ENCODE measurements around the gene PLEKHF1. TPM values are rescaled to one million over a fixed set of nuclear protein-coding genes. Genes with fewer than 3 reads are reported as not detected.

The PLEKHF1 gene
- total and polyA plus RNA-seq, 2 of the 8 experiments (the other 6 are each of a cell fraction or from before 2014, with no cell fraction given) = 11.1 to 18.4 TPM

DNA sequence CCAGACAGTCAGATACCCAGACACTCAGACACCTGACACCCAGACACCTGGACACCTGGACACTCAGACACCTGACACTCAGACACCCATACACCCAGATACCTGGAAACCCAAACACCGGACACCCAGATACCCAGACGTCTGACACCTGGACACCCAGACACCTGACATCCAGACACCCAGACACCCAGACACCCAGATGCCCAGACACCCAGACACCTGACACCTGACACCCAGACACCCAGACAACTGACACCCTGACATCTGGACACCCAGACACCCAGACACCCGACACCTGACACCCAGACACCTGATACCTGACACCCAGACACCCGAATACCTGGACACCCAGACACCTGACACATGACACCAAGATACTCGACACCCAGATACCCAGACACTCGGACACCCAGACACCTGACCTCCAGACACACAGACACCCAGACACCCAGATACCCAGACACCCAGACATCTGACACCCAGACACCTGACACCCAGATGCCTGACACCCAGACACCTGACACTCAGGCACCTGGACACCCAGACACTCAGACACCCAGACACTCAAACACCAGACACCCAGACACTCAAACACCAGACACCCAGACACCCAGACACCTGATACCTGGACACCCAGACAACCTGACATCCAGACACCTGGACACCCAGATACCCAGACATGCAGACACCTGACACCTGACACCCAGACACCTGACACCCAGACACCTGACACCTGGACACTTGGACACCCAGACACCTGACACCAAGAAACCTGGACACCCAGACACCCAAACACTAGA lies 30.7 kb downstream of the PLEKHF1 start:
- CTCF ChIA-PET (ENCODE audit: partially characterized antibody) = interaction anchor here (0.6 kb wide), 1 partner anchor 76 kb away, joined by 3 read pairs; no protein-coding TSS in a partner anchor
- DNase-seq (ENCODE audit: low read depth in 1 of 2, low spot score in 2 of 2) (no peak), FAIRE-seq (no peak)
- Histone ChIP-seq H2BK15ac (ENCODE audit: low read length) (no peak overlapping the region), H3K4me1 (replicated peaks in 1 of 4; ENCODE audit: control insufficient read depth in 3 of 4, insufficient read depth in 4 of 4, low read length in 3 of 4) (peaks cover 0 to 4% (median 0%) of the 10 kb centered on the region in 4 experiments; a peak in 2 of 7 replicates), H3K4ac (replicated peaks; ENCODE audit: insufficient read length, low read depth, low read length) (no peak overlapping the region), H2AK5ac (ENCODE audit: low read depth, low read length) (no peak overlapping the region), H3K27ac (ENCODE audit: low read depth, low read length) (no peak overlapping the region), H4K91ac (replicated peaks; ENCODE audit: insufficient read length, low read length) (no peak overlapping the region), H4K20me1 (replicated peaks in 1 of 2; ENCODE audit: control insufficient read depth in 1 of 2, insufficient read depth in 2 of 2, low read length in 2 of 2) (peaks cover 0 to 1% of the 10 kb centered on the region in 2 experiments), H3K4me2 (ENCODE audit: insufficient read depth in 1 of 2, low read depth in 2 of 2, low read length in 2 of 2) (no peak overlapping the region), H3K23ac (ENCODE audit: insufficient read length) (no peak overlapping the region), H2AFZ (ENCODE audit: low read length) (no peak overlapping the region), H2BK12ac (ENCODE audit: low read depth, low read length) (no peak overlapping the region), H2BK5ac (ENCODE audit: low read depth, low read length) (no peak overlapping the region), H2BK120ac (replicated peaks; ENCODE audit: low read depth, low read length) (no peak overlapping the region), H3K14ac (ENCODE audit: insufficient read length) (no peak overlapping the region), H3K56ac (replicated peaks; ENCODE audit: insufficient read length, low read depth, low read length) (no peak overlapping the region), H3K36me3 (ENCODE audit: control insufficient read depth in 2 of 4, insufficient read depth in 4 of 4, low read length in 3 of 4) (no peaks in the 10 kb centered on the region), H4K8ac (ENCODE audit: extremely low read depth, insufficient read depth, low read length) (no peak overlapping the region), H3K27me3 (replicated peaks in 1 of 4; ENCODE audit: control insufficient read depth in 3 of 4, extremely low read depth in 1 of 4, insufficient read depth in 3 of 4, low read length in 3 of 4) (no peaks in the 10 kb centered on the region), H4K5ac (ENCODE audit: insufficient read length, low read depth, low read length) (no peak overlapping the region), H3K18ac (ENCODE audit: extremely low read depth, low read length) (no peak overlapping the region), H2BK20ac (ENCODE audit: low read length) (no peak overlapping the region), H3K4me3 (ENCODE audit: extremely low read depth in 1 of 4, insufficient read depth in 2 of 4, low read depth in 3 of 4, low read length in 4 of 4) (no peak overlapping the region), H3K9me3 (ENCODE audit: insufficient read depth in 2 of 2, low read depth in 1 of 2, low read length in 1 of 2) (no peaks in the 10 kb centered on the region), H3K23me2 (ENCODE audit: low read depth, low read length) (peaks cover 2% of the 10 kb centered on the region; the same call in 1 of the 2 replicates), H3K9ac (replicated peaks in 1 of 4; ENCODE audit: extremely low read depth in 1 of 4, low read depth in 3 of 4, low read length in 3 of 4) (no peak overlapping the region), H3K79me2 (ENCODE audit: control insufficient read depth in 1 of 2, insufficient read depth in 2 of 2, low read length in 2 of 2) (no peaks in the 10 kb centered on the region), H3K79me1 (ENCODE audit: low read depth, low read length) (no peaks in the 10 kb centered on the region)
- POLR2A ChIA-PET (ENCODE audit: partially characterized antibody) = no interaction called here
- WGBS, 2 experiments (ENCODE audit: extremely low coverage in 1 of 2, insufficient coverage in 1 of 2, insufficient read length in 1 of 2, insufficient replicate concordance in 2 of 2, low coverage in 1 of 2, low lambda C conversion rate in 2 of 2, missing lambda C conversion rate in 1 of 2) = 89% methylated on average over 6 of the region's 6 CpGs; no CpG with 5 or more reads in 1 of the 2 experiments
- TF ChIP-seq, protein P1, sequence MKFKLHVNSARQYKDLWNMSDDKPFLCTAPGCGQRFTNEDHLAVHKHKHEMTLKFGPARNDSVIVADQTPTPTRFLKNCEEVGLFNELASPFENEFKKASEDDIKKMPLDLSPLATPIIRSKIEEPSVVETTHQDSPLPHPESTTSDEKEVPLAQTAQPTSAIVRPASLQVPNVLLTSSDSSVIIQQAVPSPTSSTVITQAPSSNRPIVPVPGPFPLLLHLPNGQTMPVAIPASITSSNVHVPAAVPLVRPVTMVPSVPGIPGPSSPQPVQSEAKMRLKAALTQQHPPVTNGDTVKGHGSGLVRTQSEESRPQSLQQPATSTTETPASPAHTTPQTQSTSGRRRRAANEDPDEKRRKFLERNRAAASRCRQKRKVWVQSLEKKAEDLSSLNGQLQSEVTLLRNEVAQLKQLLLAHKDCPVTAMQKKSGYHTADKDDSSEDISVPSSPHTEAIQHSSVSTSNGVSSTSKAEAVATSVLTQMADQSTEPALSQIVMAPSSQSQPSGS (IDR thresholded peaks at IDR 0.05; ENCODE audit: low read length) = no peak
- no peak for TF ChIP-seq POLR2AphosphoS5 (IDR thresholded peaks at IDR 0.05; ENCODE audit: low read depth, low read length)

All from H1 (cell line).